Tibial nerve (tissue), 3 donors: Measurements from ENCODE around the gene JUN.

Source experiments
- CTCF ChIP-seq, 5 experiments: fragments of 200-600 bp in 3 of 5; fragments of 450-650 bp in 2 of 5; sonication (generic) in 3 of 5; IDR thresholded peaks; one replicate each; pipeline ENCODE4 v1.5.1; 2016 to 2019; ENCODE audit warnings: antibody characterized with exemption in 5 of 5, mild to moderate bottlenecking in 3 of 5, moderate library complexity in 2 of 5
- POLR2A ChIP-seq, 2 donors: fragments of 450-650 bp; IDR thresholded peaks; one replicate each; pipeline ENCODE4 v1.6.1; 2017; ENCODE audit warnings: antibody characterized with exemption in 2 of 2, mild to moderate bottlenecking in 2 of 2, moderate library complexity in 2 of 2

DNA sequence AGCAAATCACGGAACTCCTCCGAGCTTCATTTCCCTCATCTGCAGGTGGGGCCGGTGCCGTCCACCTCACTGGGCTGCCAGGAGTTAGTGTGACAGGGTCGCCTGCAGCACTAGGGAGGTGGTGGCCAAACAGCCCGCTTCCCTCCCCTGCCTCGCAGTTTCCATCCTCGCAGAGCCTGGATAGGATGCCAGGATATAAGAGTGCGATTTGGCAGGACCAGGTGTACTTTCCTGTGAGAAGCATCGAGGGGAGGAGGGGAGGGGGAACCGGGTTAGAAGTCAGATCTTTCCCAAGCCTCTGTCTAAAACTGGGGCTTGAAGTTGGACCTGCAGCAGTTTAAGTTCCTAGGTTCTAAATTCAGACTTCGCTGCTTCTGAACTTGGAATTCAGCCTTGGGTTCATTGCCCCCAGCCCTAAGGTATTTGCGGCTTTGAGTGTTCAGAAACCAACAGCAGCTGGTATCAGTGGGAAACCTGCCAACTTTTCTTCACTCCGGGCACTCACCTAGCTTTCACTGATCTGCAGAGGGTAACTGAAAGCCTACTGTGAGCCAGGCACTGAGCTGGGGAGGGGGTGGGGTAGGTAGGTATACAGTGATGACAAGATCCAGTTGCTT, 1.7 kb upstream of the JUN start:
- TF ChIP-seq CTCF (IDR thresholded peaks at IDR 0.05) (no peak), POLR2A (IDR thresholded peaks at IDR 0.05) (no peak)
